ENCODE measurements around the gene NPEPL1. TPM values are rescaled to one million over a fixed set of nuclear protein-coding genes. Genes with fewer than 3 reads are reported as not detected.

Gene NPEPL1
- total and polyA plus RNA-seq, 2 of the 8 experiments (the other 6 are each of a cell fraction or from before 2014, with no cell fraction given), result 12.4 to 26.8 TPM

GRCh38 chr20:58749979-58750378 lies 57.4 kb downstream of the NPEPL1 start:
- H4K8ac ChIP-seq (ENCODE audit: extremely low read depth, insufficient read depth, low read length), result no peak overlapping the region
- no peak overlapping the region for H3K18ac ChIP-seq (ENCODE audit: extremely low read depth, low read length)
- no peak for DNase-seq (ENCODE audit: low read depth in 1 of 2, low spot score in 2 of 2)
- no peaks in the 10 kb centered on the region for H3K79me2 ChIP-seq (ENCODE audit: control insufficient read depth in 1 of 2, insufficient read depth in 2 of 2, low read length in 2 of 2)
- no peaks in the 10 kb centered on the region for H4K20me1 ChIP-seq (replicated peaks in 1 of 2; ENCODE audit: control insufficient read depth in 1 of 2, insufficient read depth in 2 of 2, low read length in 2 of 2)
- peaks cover 0 to 35% (median 14%) of the 10 kb centered on the region in 4 experiments; a peak in 5 of 7 replicates for H3K27me3 ChIP-seq (replicated peaks in 1 of 4; ENCODE audit: control insufficient read depth in 3 of 4, extremely low read depth in 1 of 4, insufficient read depth in 3 of 4, low read length in 3 of 4)
- H3K4ac ChIP-seq (replicated peaks; ENCODE audit: insufficient read length, low read depth, low read length), result no peak overlapping the region
- H2BK5ac ChIP-seq (ENCODE audit: low read depth, low read length), result no peak overlapping the region
- H4K5ac ChIP-seq (ENCODE audit: insufficient read length, low read depth, low read length), result no peak overlapping the region
- ChIA-PET POLR2A (ENCODE audit: partially characterized antibody) (interaction anchor here (1.0 kb wide), 2 partner anchors 12 to 69 kb away, joined by 3 read pairs; no protein-coding TSS in a partner anchor), CTCF (ENCODE audit: partially characterized antibody) (interaction anchor here (0.7 to 1.4 kb wide), 3 partner anchors 58 to 1587 kb away, joined by 3 to 5 read pairs (median 3); partner anchors contain the start of genes NPEPL1 and STX16)
- H3K9ac ChIP-seq (replicated peaks in 1 of 4; ENCODE audit: extremely low read depth in 1 of 4, low read depth in 3 of 4, low read length in 3 of 4), result no peak overlapping the region
- H2BK15ac ChIP-seq (ENCODE audit: low read length), result peak overlapping the region; percentile 85
- H3K9me3 ChIP-seq (ENCODE audit: insufficient read depth in 2 of 2, low read depth in 1 of 2, low read length in 1 of 2), result no peaks in the 10 kb centered on the region
- no peak overlapping the region for H3K56ac ChIP-seq (replicated peaks; ENCODE audit: insufficient read length, low read depth, low read length)
- no peak overlapping the region for H2BK120ac ChIP-seq (replicated peaks; ENCODE audit: low read depth, low read length)
- no peak overlapping the region for H3K4me3 ChIP-seq (ENCODE audit: extremely low read depth in 1 of 4, insufficient read depth in 2 of 4, low read depth in 3 of 4, low read length in 4 of 4)
- FAIRE-seq, result no peak
- no peaks in the 10 kb centered on the region for H3K79me1 ChIP-seq (ENCODE audit: low read depth, low read length)
- no peak overlapping the region for H3K27ac ChIP-seq (ENCODE audit: low read depth, low read length)
- WGBS, 2 experiments (ENCODE audit: extremely low coverage in 1 of 2, insufficient coverage in 1 of 2, insufficient read length in 1 of 2, insufficient replicate concordance in 2 of 2, low coverage in 1 of 2, low lambda C conversion rate in 2 of 2, missing lambda C conversion rate in 1 of 2), result 95% methylated on average over 5 of the region's 5 CpGs; no CpG with 5 or more reads in 1 of the 2 experiments
- no peak overlapping the region; the same call in 1 of the 2 replicates for H2BK12ac ChIP-seq (ENCODE audit: low read depth, low read length)
- H3K14ac ChIP-seq (ENCODE audit: insufficient read length), result no peak overlapping the region
- H2AFZ ChIP-seq (ENCODE audit: low read length), result no peak overlapping the region
- no peaks in the 10 kb centered on the region for H3K23me2 ChIP-seq (ENCODE audit: low read depth, low read length)
- peak overlapping the region; percentile 67; the same call in 1 of the 2 replicates for H2BK20ac ChIP-seq (ENCODE audit: low read length)
- H3K4me2 ChIP-seq (ENCODE audit: insufficient read depth in 1 of 2, low read depth in 2 of 2, low read length in 2 of 2), result no peak overlapping the region
- no peak overlapping the region for H4K91ac ChIP-seq (replicated peaks; ENCODE audit: insufficient read length, low read length)
- H3K23ac ChIP-seq (ENCODE audit: insufficient read length), result no peak overlapping the region
- no peak overlapping the region for H2AK5ac ChIP-seq (ENCODE audit: low read depth, low read length)
- H3K4me1 ChIP-seq (replicated peaks in 1 of 4; ENCODE audit: control insufficient read depth in 3 of 4, insufficient read depth in 4 of 4, low read length in 3 of 4), result peaks cover 0 to 22% (median 16%) of the 10 kb centered on the region in 4 experiments; a peak in 6 of 7 replicates
- H3K36me3 ChIP-seq (ENCODE audit: control insufficient read depth in 2 of 4, insufficient read depth in 4 of 4, low read length in 3 of 4), result no peaks in the 10 kb centered on the region
- TF ChIP-seq SUZ12 (IDR thresholded peaks at IDR 0.05; ENCODE audit: low read length), result no peak
- TF ChIP-seq SAP30 (IDR thresholded peaks at IDR 0.05; ENCODE audit: insufficient read depth, insufficient replicate concordance, low read length), result no peak
- no peak for TF ChIP-seq EZH2 (IDR thresholded peaks at IDR 0.05; ENCODE audit: low read depth, low read length, severe bottlenecking)
- TF ChIP-seq GABPA (IDR thresholded peaks at IDR 0.05; ENCODE audit: borderline replicate concordance, insufficient read depth, low read length), result no peak
- TF ChIP-seq SP4 (IDR thresholded peaks at IDR 0.05; ENCODE audit: low read length), result no peak
- TF ChIP-seq POLR2AphosphoS5 (IDR thresholded peaks at IDR 0.05; ENCODE audit: low read depth, low read length), result no peak
- TF ChIP-seq RAD21 (IDR thresholded peaks at IDR 0.05 in 1 of 2, conservative IDR thresholded peaks at IDR 0.05 in 1 of 2; ENCODE audit: low read depth in 2 of 2, low read length in 2 of 2), result no peak
- TF ChIP-seq ASH2L (IDR thresholded peaks at IDR 0.05; ENCODE audit: low read length), result no peak

All from H1 (cell line).